Measurements from ENCODE around the gene ITGBL1. TPM values are rescaled to one million over a fixed set of nuclear protein-coding genes. Genes with fewer than 3 reads are reported as not detected.

The ITGBL1 gene
- total and polyA plus RNA-seq, 2 donors (not counting 3 experiments of a cell fraction or from before 2014, with no cell fraction given), result 4.6 to 8.8 TPM

- Histone ChIP-seq H3K27me3 (ENCODE audit: control insufficient read depth in 2 of 2, insufficient read depth in 2 of 2, low read length in 2 of 2) (no peaks in the 10 kb centered on the region), H3K79me2 (ENCODE audit: control insufficient read depth, insufficient read depth, low read length) (no peaks in the 10 kb centered on the region), H3K4me1 (ENCODE audit: control insufficient read depth, extremely low read depth, insufficient read depth, low read length) (peaks cover 20% of the 10 kb centered on the region), H3K4me2 (ENCODE audit: insufficient read depth, low read length) (no peak overlapping the region), H3K4me3 (replicated peaks in 1 of 3; ENCODE audit: insufficient read depth in 1 of 3, low read depth in 1 of 3, low read length in 3 of 3) (no peak overlapping the region), H4K20me1 (replicated peaks; ENCODE audit: control insufficient read depth, extremely low read depth, insufficient read depth, low read length) (no peaks in the 10 kb centered on the region), H3K27ac (ENCODE audit: insufficient read depth, low read depth, low read length) (no peak overlapping the region), H2AFZ (ENCODE audit: low read depth, low read length) (peak overlapping the region; percentile 39), H3K9me1 (replicated peaks; ENCODE audit: control insufficient read depth, extremely low read depth, insufficient read depth, low read length) (no peaks in the 10 kb centered on the region), H3K36me3 (ENCODE audit: control insufficient read depth in 2 of 2, extremely low read depth in 1 of 2, insufficient read depth in 2 of 2, low read length in 2 of 2) (no peaks in the 10 kb centered on the region), H3K9me3 (replicated peaks; ENCODE audit: control insufficient read depth, insufficient read depth, low read length) (no peaks in the 10 kb centered on the region), H3K9ac (replicated peaks; ENCODE audit: extremely low read depth, insufficient read depth, low read length) (no peak overlapping the region)
- intact Hi-C loops (cut with micrococcal nuclease), result no loop called here
- TF ChIP-seq MAX (IDR thresholded peaks at IDR 0.05; ENCODE audit: insufficient read depth, insufficient read length) (no peak), POLR2AphosphoS5 (IDR thresholded peaks at IDR 0.05; ENCODE audit: insufficient read depth, low read depth, low read length) (no peak), POLR2A (IDR thresholded peaks at IDR 0.05; ENCODE audit: low read depth, low read length) (no peak), JUN (IDR thresholded peaks at IDR 0.05; ENCODE audit: borderline replicate concordance, insufficient read depth, insufficient read length, low read depth) (no peak), EZH2 (IDR thresholded peaks at IDR 0.05; ENCODE audit: borderline replicate concordance, low read depth, low read length, severe bottlenecking) (no peak), GATA2 (IDR thresholded peaks at IDR 0.05; ENCODE audit: insufficient read depth, insufficient read length, low read depth, low read length) (no peak), FOS (IDR thresholded peaks at IDR 0.05; ENCODE audit: borderline replicate concordance, insufficient read depth, low read length) (no peak), MYC (IDR thresholded peaks at IDR 0.05; ENCODE audit: low read depth, low read length) (no peak), CTCF (IDR thresholded peaks at IDR 0.05; ENCODE audit: extremely low read depth in 1 of 2, insufficient read depth in 1 of 2, low read depth in 1 of 2, low read length in 2 of 2) (no peak)
- DNase-seq (ENCODE audit: low read depth, low spot score) (no peak), FAIRE-seq (no peak)
- CTCF ChIA-PET, result no interaction called here
- BruUV-seq (replicated peaks), result no TSS peak
- dilution Hi-C loops (cut with MboI; ENCODE audit: extremely low pct_ligation_motif_present, low sequenced_read_pairs), result no loop called here
- POLR2A ChIA-PET, result no interaction called here
Observed at GRCh38 chr13:101529422-101529821, 76.9 kb downstream of the ITGBL1 start.

Data from endothelial cell of umbilical vein (primary cell).